Testis (tissue), 3 donors: ENCODE measurements around the gene GPR35. TPM values are rescaled to one million over a fixed set of nuclear protein-coding genes. Genes with fewer than 3 reads are reported as not detected.

Source experiments
- DNase-seq: peaks from one replicate; pipeline ENCODE4 v3.0.0-alpha.2; 2019
- H3K27ac ChIP-seq, 2 donors: fragments of 200-600 bp; sonication (generic); one replicate each; pipeline ENCODE4 v1.5.1; 2019
- H3K27me3 ChIP-seq: fragments of 200-600 bp; sonication (generic); one replicate; pipeline ENCODE4 v1.5.1; 2019
- H3K36me3 ChIP-seq: fragments of 200-600 bp; sonication (generic); one replicate; pipeline ENCODE4 v1.5.1; 2017; ENCODE audit warnings: low read depth; ENCODE audit errors: missing control alignments
- H3K4me1 ChIP-seq: fragments of 200-600 bp; sonication (generic); one replicate; pipeline ENCODE4 v1.5.1; 2019
- H3K4me3 ChIP-seq, 2 donors: fragments of 200-600 bp; sonication (generic); one replicate each; pipeline ENCODE4 v1.5.1; 2017 to 2019
- H3K9me3 ChIP-seq: fragments of 200-600 bp; sonication (generic); one replicate; pipeline ENCODE4 v1.5.1; 2017
- CTCF ChIP-seq, 3 experiments: fragments of 450-650 bp in 2 of 3; fragments of 200-600 bp in 1 of 3; sonication (generic) in 1 of 3; IDR thresholded peaks; one replicate each; pipeline ENCODE4 v1.5.1; 2016 to 2019; ENCODE audit warnings: antibody characterized with exemption in 3 of 3, mild to moderate bottlenecking in 2 of 3, moderate library complexity in 1 of 3
- POLR2A ChIP-seq: fragments of 450-650 bp; IDR thresholded peaks from one replicate; pipeline ENCODE4 v1.6.1; 2017; ENCODE audit warnings: antibody characterized with exemption, mild to moderate bottlenecking, moderate library complexity
- WGBS, 2 donors: methylation state at CpG; one replicate each; pipeline ENCODE4 v1.1.5; 2018; 5-methylcytosine and 5-hydroxymethylcytosine counted together
- intact Hi-C: fragments of 100-400 bp; cut with DNase I; formaldehyde crosslinking; loops from one replicate; pipeline ENCODE4 v1.15.1; 2023; ENCODE audit warnings: low total_unique reads
- polyA plus RNA-seq: library from polyadenylated mRNA; stranded (reverse); fragments of 350-450 nt; fragmentation: Illumina TruSeq; extraction: RNeasy Lipid Tissue Mini Kit (QIAGEN cat#74804); gene quantifications from one replicate; pipeline ENCODE4 v1.2.3, GENCODE V29; 2014; ENCODE audit warnings: low read depth, low replicate concordance; ENCODE audit not compliant: insufficient read depth
- total RNA-seq, 2 donors: library from RNA; depleted of rRNA; stranded (reverse); fragments of >200 nt; gene quantifications; one replicate each; pipeline ENCODE4 v1.2.3, GENCODE V29; 2016

The GPR35 gene
- total and polyA plus RNA-seq, 3 donors from 2014 or later, result 3.1 to 11.5 (median 9.5) TPM

GRCh38 chr2:240578110-240578450 is 47.2 kb upstream of the GPR35 start:
- no peaks in the 10 kb centered on the region for H3K4me1 ChIP-seq
- no peak overlapping the region for H3K4me3 ChIP-seq
- TF ChIP-seq POLR2A (no peak), CTCF (IDR thresholded peaks at IDR 0.05) (no peak)
- intact Hi-C loops, result no loop called here
- H3K27ac ChIP-seq, result no peak overlapping the region
- no peaks in the 10 kb centered on the region for H3K9me3 ChIP-seq
- no peaks in the 10 kb centered on the region for H3K27me3 ChIP-seq
- WGBS, 2 donors, result 76% methylated on average over 9 of the region's 9 CpGs; no CpG with 5 or more reads in 1 of the 2 donors
- no peaks in the 10 kb centered on the region for H3K36me3 ChIP-seq
- DNase-seq, result no peak

GRCh38 chr2:240578488-240578887 is 46.8 kb upstream of the GPR35 start:
- H3K36me3 ChIP-seq, result no peaks in the 10 kb centered on the region
- 82 to 87% methylated on average over 8 of the region's 8 CpGs for WGBS, 2 donors

GRCh38 chr2:240579071-240579762 is 46.1 kb upstream of the GPR35 start:
- Histone ChIP-seq H3K4me1 (no peaks in the 10 kb centered on the region), H3K36me3 (no peaks in the 10 kb centered on the region), H3K27me3 (no peaks in the 10 kb centered on the region), H3K27ac (no peak overlapping the region), H3K9me3 (no peaks in the 10 kb centered on the region), H3K4me3 (no peak overlapping the region)
- WGBS, 2 donors, result 91% methylated on average over 10 to 12 of the region's 12 CpGs
- intact Hi-C loops, result no loop called here
- DNase-seq, result no peak
- TF ChIP-seq CTCF (IDR thresholded peaks at IDR 0.05) (no peak), POLR2A (no peak)

More at GRCh38 chr2:240578488-240578887, 46.8 kb upstream of the GPR35 start:
- no peak for DNase-seq
- H3K27ac ChIP-seq, result no peak overlapping the region
- no peaks in the 10 kb centered on the region for H3K9me3 ChIP-seq
- intact Hi-C loops, result no loop called here
- TF ChIP-seq CTCF (IDR thresholded peaks at IDR 0.05) (no peak), POLR2A (no peak)
- no peaks in the 10 kb centered on the region for H3K27me3 ChIP-seq
- H3K4me1 ChIP-seq, result no peaks in the 10 kb centered on the region
- H3K4me3 ChIP-seq, result no peak overlapping the region

- no peaks in the 10 kb centered on the region for H3K9me3 ChIP-seq
- H3K36me3 ChIP-seq, result no peaks in the 10 kb centered on the region
- no peak overlapping the region for H3K27ac ChIP-seq
- H3K4me3 ChIP-seq, result no peak overlapping the region
- 72 to 74% methylated on average over 27 of the region's 27 CpGs for WGBS, 2 donors
- H3K4me1 ChIP-seq, result peaks cover 5% of the 10 kb centered on the region
- DNase-seq, result no peak
- intact Hi-C loops, result no loop called here
- no peaks in the 10 kb centered on the region for H3K27me3 ChIP-seq
- no peak for TF ChIP-seq POLR2A
- TF ChIP-seq CTCF (IDR thresholded peaks at IDR 0.05), result no peak
Measured at GRCh38 chr2:240579771-240580614, 45.3 kb upstream of the GPR35 start.
